HG03196 (cell line): Measurements from ENCODE around the gene HRH1.
A peak's percentile ranks its signal among the peaks of the same experiment; 100 is the strongest.

Experiments used
- ATAC-seq: cut with Tn5 transposase; IDR thresholded peaks from one replicate; pipeline ENCODE4 v1.9.1; 2021; ENCODE audit not compliant: unreplicated experiment

The HRH1 gene

GRCh38 chr3:11272906-11273574, 118.7 kb downstream of the HRH1 start:
- ATAC-seq = no peak

GRCh38 chr3:11273891-11274291, 119.6 kb downstream of the HRH1 start:
- no peak for ATAC-seq

- ATAC-seq = no peak
Observed at GRCh38 chr3:11274566-11275142, 120.4 kb downstream of the HRH1 start.

- no peak for ATAC-seq
Observed at GRCh38 chr3:11275926-11276325, 121.6 kb downstream of the HRH1 start.

GRCh38 chr3:11276901-11277300, 122.6 kb downstream of the HRH1 start:
- ATAC-seq = no peak

- ATAC-seq = no peak
Observed at GRCh38 chr3:11282250-11283138, 128.2 kb downstream of the HRH1 start.

GRCh38 chr3:11283139-11283475, 128.8 kb downstream of the HRH1 start:
- ATAC-seq = no peak

GRCh38 chr3:11284011-11284410, 129.7 kb downstream of the HRH1 start:
- ATAC-seq = no peak

GRCh38 chr3:11285471-11285870, 131.2 kb downstream of the HRH1 start:
- ATAC-seq = no peak

- no peak for ATAC-seq
Observed at GRCh38 chr3:11287404-11287803, 133.1 kb downstream of the HRH1 start.

- no peak for ATAC-seq
Observed at GRCh38 chr3:11288021-11288491, 133.8 kb downstream of the HRH1 start.

- ATAC-seq = peak; percentile 60
Observed at GRCh38 chr3:11288786-11289637, 134.7 kb downstream of the HRH1 start.

- no peak for ATAC-seq
Observed at GRCh38 chr3:11289864-11290263, 135.6 kb downstream of the HRH1 start.

- no peak for ATAC-seq
Observed at GRCh38 chr3:11290743-11291680, 136.7 kb downstream of the HRH1 start.

- no peak for ATAC-seq
Observed at GRCh38 chr3:11291808-11292207, 137.5 kb downstream of the HRH1 start.

GRCh38 chr3:11297126-11297525, 142.8 kb downstream of the HRH1 start:
- ATAC-seq = no peak

GRCh38 chr3:11300970-11301369, 146.7 kb downstream of the HRH1 start:
- peak; percentile 86 for ATAC-seq

GRCh38 chr3:11302444-11302843, 148.2 kb downstream of the HRH1 start:
- no peak for ATAC-seq

- ATAC-seq = no peak
Observed at GRCh38 chr3:11304175-11304574, 149.9 kb downstream of the HRH1 start.

- no peak for ATAC-seq
Observed at GRCh38 chr3:11305509-11305908, 151.2 kb downstream of the HRH1 start.
